Measurements from ENCODE around the gene ZFC3H1. TPM values are rescaled to one million over a fixed set of nuclear protein-coding genes. Genes with fewer than 3 reads are reported as not detected.
A peak's percentile ranks its signal among the peaks of the same experiment; 100 is the strongest.
"Not testable (repeated sequence)": the region's sequence is repeated elsewhere in the genome, so short reads cannot be mapped to it uniquely, and the experiment has no call there.

The ZFC3H1 gene
- total and polyA plus RNA-seq, 7 experiments from 2014 or later, result 26.3 to 147 (median 122) TPM

GRCh38 chr12:71702590-71702989 is 38.9 kb upstream of the ZFC3H1 start:
- ATAC-seq, result no peak
- H3K9me3 ChIP-seq (ENCODE audit: control insufficient read depth in 2 of 3, low read length in 3 of 3), result no peaks in the 10 kb centered on the region
- no peaks in the 10 kb centered on the region for H3K9me3 Mint-ChIP-seq

GRCh38 chr12:71702181-71702580 is 38.5 kb upstream of the ZFC3H1 start:
- intact Hi-C loops (cut with micrococcal nuclease); ATAC-seq: not testable (repeated sequence)
- H3K27ac Mint-ChIP-seq, result peak overlapping the region in 2 of 9 donors; percentile 7 to 27

More at GRCh38 chr12:71702590-71702989, 38.9 kb upstream of the ZFC3H1 start:
- Mint-ChIP-seq H3K27me3 (no peaks in the 10 kb centered on the region), H3K27ac (no peak overlapping the region), H3K36me3 (peaks cover 9 to 40% (median 22%) of the 10 kb centered on the region in 5 donors), H3K4me3 (no peak overlapping the region), H3K4me1 (peaks cover 0 to 4% (median 2%) of the 10 kb centered on the region in 7 donors)
- peaks cover 0 to 40% (median 0%) of the 10 kb centered on the region in 3 experiments for H3K36me3 ChIP-seq (ENCODE audit: control insufficient read depth in 2 of 3, insufficient read depth in 3 of 3, low read length in 3 of 3)
- no peak overlapping the region for H3K27ac ChIP-seq (ENCODE audit: low read depth, low read length)
- H3K4me3 ChIP-seq (ENCODE audit: low read length), result no peak overlapping the region
- no peak for DNase-seq
- H3K4me1 ChIP-seq (ENCODE audit: control insufficient read depth in 2 of 2, insufficient read depth in 2 of 2, low read length in 2 of 2), result no peaks in the 10 kb centered on the region
- POLR2A ChIA-PET, result interaction anchor here (1.9 kb wide), 1 partner anchor 39 kb away, joined by 5 read pairs; the partner anchor contains the start of genes THAP2 and ZFC3H1
- intact Hi-C loops (cut with micrococcal nuclease), result no loop called here
- CTCF ChIA-PET, result no interaction called here
- no peaks in the 10 kb centered on the region for H3K27me3 ChIP-seq (ENCODE audit: control insufficient read depth in 2 of 2, insufficient read depth in 2 of 2, low read length in 2 of 2)

GRCh38 chr12:71695782-71696181 is 32.1 kb upstream of the ZFC3H1 start:
- intact Hi-C loops (cut with micrococcal nuclease), result no loop called here
- Histone ChIP-seq H3K27me3 (ENCODE audit: control insufficient read depth in 2 of 2, insufficient read depth in 2 of 2, low read length in 2 of 2) (no peaks in the 10 kb centered on the region), H3K9me3 (ENCODE audit: control insufficient read depth in 2 of 3, low read length in 3 of 3) (no peaks in the 10 kb centered on the region), H3K27ac (ENCODE audit: low read depth, low read length) (no peak overlapping the region), H3K4me3 (ENCODE audit: low read length) (no peak overlapping the region), H3K4me1 (ENCODE audit: control insufficient read depth in 2 of 2, insufficient read depth in 2 of 2, low read length in 2 of 2) (no peaks in the 10 kb centered on the region), H3K36me3 (ENCODE audit: control insufficient read depth in 2 of 3, insufficient read depth in 3 of 3, low read length in 3 of 3) (peaks cover 0 to 32% (median 0%) of the 10 kb centered on the region in 3 experiments)
- ChIA-PET POLR2A (interaction anchor here (0.7 to 1.5 kb wide), 2 partner anchors 10 to 31 kb away, joined by 3 read pairs; partner anchors contain the start of genes THAP2 and TMEM19), CTCF (no interaction called here)
- Mint-ChIP-seq H3K9me3 (no peaks in the 10 kb centered on the region), H3K4me3 (no peak overlapping the region), H3K36me3 (peaks cover 9 to 36% (median 25%) of the 10 kb centered on the region in 5 donors), H3K27me3 (no peaks in the 10 kb centered on the region), H3K4me1 (peaks cover 7 to 23% (median 17%) of the 10 kb centered on the region in 7 donors), H3K27ac (no peak overlapping the region)
- ATAC-seq, result no peak
- DNase-seq, result no peak

More at GRCh38 chr12:71702181-71702580, 38.5 kb upstream of the ZFC3H1 start:
- H3K36me3 Mint-ChIP-seq, result peaks cover 9 to 37% (median 21%) of the 10 kb centered on the region in 5 donors
- H3K4me3 Mint-ChIP-seq; H3K4me1 ChIP-seq (ENCODE audit: control insufficient read depth in 2 of 2, insufficient read depth in 2 of 2, low read length in 2 of 2); H3K27me3 Mint-ChIP-seq; H3K27me3 ChIP-seq (ENCODE audit: control insufficient read depth in 2 of 2, insufficient read depth in 2 of 2, low read length in 2 of 2); H3K9me3 Mint-ChIP-seq; H3K4me3 ChIP-seq (ENCODE audit: low read length); DNase-seq; H3K9me3 ChIP-seq (ENCODE audit: control insufficient read depth in 2 of 3, low read length in 3 of 3); H3K4me1 Mint-ChIP-seq; CTCF ChIA-PET; H3K27ac ChIP-seq (ENCODE audit: low read depth, low read length): not testable (repeated sequence)
- H3K36me3 ChIP-seq (ENCODE audit: control insufficient read depth in 2 of 3, insufficient read depth in 3 of 3, low read length in 3 of 3), result peaks cover 0 to 42% (median 0%) of the 10 kb centered on the region in 3 experiments
- POLR2A ChIA-PET, result interaction anchor here (1.9 kb wide), 1 partner anchor 39 kb away, joined by 5 read pairs; the partner anchor contains the start of genes THAP2 and ZFC3H1

- no peak overlapping the region for H3K27ac ChIP-seq (ENCODE audit: low read depth, low read length)
- H3K4me3 Mint-ChIP-seq, result no peak overlapping the region
Measured at GRCh38 chr12:71694099-71694820, 30.6 kb upstream of the ZFC3H1 start.

GRCh38 chr12:71693651-71694050 is 30.0 kb upstream of the ZFC3H1 start:
- intact Hi-C loops (cut with micrococcal nuclease); H3K27ac ChIP-seq (ENCODE audit: low read depth, low read length); H3K9me3 Mint-ChIP-seq; DNase-seq; CTCF ChIA-PET; H3K4me1 ChIP-seq (ENCODE audit: control insufficient read depth in 2 of 2, insufficient read depth in 2 of 2, low read length in 2 of 2); H3K4me3 ChIP-seq (ENCODE audit: low read length); POLR2A ChIA-PET; H3K4me3 Mint-ChIP-seq; H3K27me3 ChIP-seq (ENCODE audit: control insufficient read depth in 2 of 2, insufficient read depth in 2 of 2, low read length in 2 of 2); H3K27me3 Mint-ChIP-seq; H3K27ac Mint-ChIP-seq; H3K9me3 ChIP-seq (ENCODE audit: control insufficient read depth in 2 of 3, low read length in 3 of 3); ATAC-seq: not testable (repeated sequence)
- peaks cover 0 to 14% (median 0%) of the 10 kb centered on the region in 3 experiments for H3K36me3 ChIP-seq (ENCODE audit: control insufficient read depth in 2 of 3, insufficient read depth in 3 of 3, low read length in 3 of 3)
- Mint-ChIP-seq H3K36me3 (peaks cover 5 to 24% (median 13%) of the 10 kb centered on the region in 5 donors), H3K4me1 (peaks cover 7 to 35% (median 30%) of the 10 kb centered on the region in 7 donors)

More at GRCh38 chr12:71694099-71694820, 30.6 kb upstream of the ZFC3H1 start:
- no peaks in the 10 kb centered on the region for H3K27me3 ChIP-seq (ENCODE audit: control insufficient read depth in 2 of 2, insufficient read depth in 2 of 2, low read length in 2 of 2)
- no peak overlapping the region for H3K4me3 ChIP-seq (ENCODE audit: low read length)
- ATAC-seq (no peak), DNase-seq (no peak)
- H3K9me3 Mint-ChIP-seq, result no peaks in the 10 kb centered on the region
- ChIA-PET POLR2A (no interaction called here), CTCF (no interaction called here)
- no peaks in the 10 kb centered on the region for H3K27me3 Mint-ChIP-seq
- H3K27ac Mint-ChIP-seq, result peak overlapping the region in 2 of 9 donors; percentile 9 to 49
- no peaks in the 10 kb centered on the region for H3K9me3 ChIP-seq (ENCODE audit: control insufficient read depth in 2 of 3, low read length in 3 of 3)
- H3K4me1 ChIP-seq (ENCODE audit: control insufficient read depth in 2 of 2, insufficient read depth in 2 of 2, low read length in 2 of 2), result no peaks in the 10 kb centered on the region
- peaks cover 0 to 18% (median 0%) of the 10 kb centered on the region in 3 experiments for H3K36me3 ChIP-seq (ENCODE audit: control insufficient read depth in 2 of 3, insufficient read depth in 3 of 3, low read length in 3 of 3)
- peaks cover 5 to 30% (median 17%) of the 10 kb centered on the region in 5 donors for H3K36me3 Mint-ChIP-seq
- intact Hi-C loops (cut with micrococcal nuclease), result no loop called here
- peaks cover 7 to 30% (median 24%) of the 10 kb centered on the region in 7 donors for H3K4me1 Mint-ChIP-seq

GRCh38 chr12:71693126-71693525 is 29.5 kb upstream of the ZFC3H1 start:
- Mint-ChIP-seq H3K9me3 (no peaks in the 10 kb centered on the region), H3K27ac (no peak overlapping the region), H3K4me3 (no peak overlapping the region), H3K4me1 (peaks cover 9 to 40% (median 31%) of the 10 kb centered on the region in 7 donors), H3K27me3 (no peaks in the 10 kb centered on the region), H3K36me3 (peaks cover 3 to 20% (median 10%) of the 10 kb centered on the region in 5 donors)
- Histone ChIP-seq H3K27ac (ENCODE audit: low read depth, low read length) (no peak overlapping the region), H3K27me3 (ENCODE audit: control insufficient read depth in 2 of 2, insufficient read depth in 2 of 2, low read length in 2 of 2) (no peaks in the 10 kb centered on the region), H3K9me3 (ENCODE audit: control insufficient read depth in 2 of 3, low read length in 3 of 3) (no peaks in the 10 kb centered on the region), H3K4me1 (ENCODE audit: control insufficient read depth in 2 of 2, insufficient read depth in 2 of 2, low read length in 2 of 2) (peaks cover 0 to 8% of the 10 kb centered on the region in 2 donors), H3K4me3 (ENCODE audit: low read length) (no peak overlapping the region), H3K36me3 (ENCODE audit: control insufficient read depth in 2 of 3, insufficient read depth in 3 of 3, low read length in 3 of 3) (peaks cover 0 to 10% (median 0%) of the 10 kb centered on the region in 3 experiments)
- no peak for ATAC-seq
- intact Hi-C loops (cut with micrococcal nuclease), result no loop called here
- POLR2A ChIA-PET, result no interaction called here
- CTCF ChIA-PET, result no interaction called here
- DNase-seq, result no peak

Measured in naive thymus-derived CD4-positive, alpha-beta T cell (primary cell).